Adrenal gland (tissue), 5 donors: ENCODE data around the gene FXYD1.

Source experiments
- CTCF ChIP-seq, 6 experiments: fragments of 450-650 bp in 4 of 6; fragments of 200-600 bp in 2 of 6; sonication (generic) in 1 of 6; IDR thresholded peaks; 1 replicate in 5 of 6; 2 replicates in 1 of 6; pipeline versions ENCODE4 v1.5.1 to v1.8.0; 2016 to 2021; ENCODE audit warnings: antibody characterized with exemption in 6 of 6, mild to moderate bottlenecking in 2 of 6, moderate library complexity in 1 of 6
- POLR2A ChIP-seq, 2 donors: fragments of 450-650 bp; IDR thresholded peaks; one replicate each; pipeline ENCODE4 v1.6.1; 2017; ENCODE audit warnings: antibody characterized with exemption in 2 of 2, mild to moderate bottlenecking in 2 of 2, moderate library complexity in 1 of 2
- donor health status: DM: no; HTN: no; CAD: no.

- no peak for TF ChIP-seq POLR2A (IDR thresholded peaks at IDR 0.05)
- no peak for TF ChIP-seq CTCF (IDR thresholded peaks at IDR 0.05)
Observed at GRCh38 chr19:35162471-35163326, 24.1 kb downstream of the FXYD1 start.
